Activated CD4-positive, alpha-beta T cell treated with anti-CD3 and anti-CD28 coated beads, Interleukin-2, Interleukin-6, amounts not matched to agents 100 ng/mL and 50 ng/mL, durations not matched to agents 16 hours and 8 hours (primary cell): ENCODE data around the gene HAS3.
A peak's percentile ranks its signal among the peaks of the same experiment; 100 is the strongest.

Experiments used
- DNase-seq: peaks from one replicate; pipeline ENCODE4 v3.0.0-alpha.2; 2020

Gene HAS3

GRCh38 chr16:69093974-69094373 is 11.5 kb upstream of the HAS3 start:
- no peak for DNase-seq

- DNase-seq: no peak
Measured at GRCh38 chr16:69094501-69094900, 11.0 kb upstream of the HAS3 start.

- no peak for DNase-seq
Measured at GRCh38 chr16:69095193-69095592, 10.3 kb upstream of the HAS3 start.

- DNase-seq: no peak
Measured at GRCh38 chr16:69100071-69100691, 5.3 kb upstream of the HAS3 start.

- no peak for DNase-seq
Measured at GRCh38 chr16:69106491-69107315, 1.2 kb downstream of the HAS3 start.

GRCh38 chr16:69107316-69107962 is 2.0 kb downstream of the HAS3 start:
- DNase-seq: no peak

- DNase-seq: no peak
Measured at GRCh38 chr16:69108064-69108904, 2.8 kb downstream of the HAS3 start.

GRCh38 chr16:69108905-69109252 is 3.4 kb downstream of the HAS3 start:
- DNase-seq: no peak

GRCh38 chr16:69109486-69110270 is 4.2 kb downstream of the HAS3 start:
- DNase-seq: no peak

- DNase-seq: no peak
Measured at GRCh38 chr16:69110406-69110805, 5.0 kb downstream of the HAS3 start.

GRCh38 chr16:69111216-69111875 is 5.9 kb downstream of the HAS3 start:
- no peak for DNase-seq

GRCh38 chr16:69111876-69112230 is 6.4 kb downstream of the HAS3 start:
- no peak for DNase-seq

- DNase-seq: peak; percentile 65
Measured at GRCh38 chr16:69112285-69113129, 7.1 kb downstream of the HAS3 start.

- no peak for DNase-seq
Measured at GRCh38 chr16:69113216-69113615, 7.8 kb downstream of the HAS3 start.

GRCh38 chr16:69114346-69114975 is 9.0 kb downstream of the HAS3 start:
- no peak for DNase-seq

- no peak for DNase-seq
Measured at GRCh38 chr16:69114976-69115355, 9.5 kb downstream of the HAS3 start.

- DNase-seq: no peak
Measured at GRCh38 chr16:69115361-69115760, 9.9 kb downstream of the HAS3 start.

GRCh38 chr16:69115837-69116236 is 10.4 kb downstream of the HAS3 start:
- no peak for DNase-seq

- DNase-seq: no peak
Measured at GRCh38 chr16:69116256-69116875, 10.9 kb downstream of the HAS3 start.

- no peak for DNase-seq
Measured at GRCh38 chr16:69116906-69117305, 11.5 kb downstream of the HAS3 start.
